Mucosa of stomach (tissue), 1 donor: ENCODE measurements around the gene TRPC1.

Experiments
- H3K27me3 ChIP-seq: one replicate; pipeline ENCODE4 v1.7.0; 2013; ENCODE audit warnings: mild to moderate bottlenecking, low read length; ENCODE audit not compliant: control insufficient read depth, insufficient read depth
- H3K36me3 ChIP-seq: one replicate; pipeline ENCODE4 v1.7.0; 2013; ENCODE audit warnings: low read length; ENCODE audit not compliant: control insufficient read depth, insufficient read depth
- H3K4me1 ChIP-seq: one replicate; pipeline ENCODE4 v1.7.0; 2013; ENCODE audit warnings: mild to moderate bottlenecking, low read length; ENCODE audit not compliant: control insufficient read depth, insufficient read depth
- H3K4me3 ChIP-seq: one replicate; pipeline ENCODE4 v1.7.0; 2013; ENCODE audit warnings: low read length
- H3K9ac ChIP-seq: one replicate; pipeline ENCODE4 v1.7.0; 2013; ENCODE audit warnings: mild to moderate bottlenecking, low read length, moderate library complexity
- H3K9me3 ChIP-seq: one replicate; pipeline ENCODE4 v1.7.0; 2013; ENCODE audit warnings: mild to moderate bottlenecking, low read length, moderate library complexity; ENCODE audit not compliant: control insufficient read depth
- donor health status: Pancreatic carcinoma.

The TRPC1 gene

GRCh38 chr3:142809259-142809658 lies 85.4 kb downstream of the TRPC1 start:
- H3K4me1 ChIP-seq: no peaks in the 10 kb centered on the region
- H3K9ac ChIP-seq: no peak overlapping the region
- H3K9me3 ChIP-seq: no peaks in the 10 kb centered on the region
- no peaks in the 10 kb centered on the region for H3K27me3 ChIP-seq
- no peaks in the 10 kb centered on the region for H3K36me3 ChIP-seq
- no peak overlapping the region for H3K4me3 ChIP-seq

DNA sequence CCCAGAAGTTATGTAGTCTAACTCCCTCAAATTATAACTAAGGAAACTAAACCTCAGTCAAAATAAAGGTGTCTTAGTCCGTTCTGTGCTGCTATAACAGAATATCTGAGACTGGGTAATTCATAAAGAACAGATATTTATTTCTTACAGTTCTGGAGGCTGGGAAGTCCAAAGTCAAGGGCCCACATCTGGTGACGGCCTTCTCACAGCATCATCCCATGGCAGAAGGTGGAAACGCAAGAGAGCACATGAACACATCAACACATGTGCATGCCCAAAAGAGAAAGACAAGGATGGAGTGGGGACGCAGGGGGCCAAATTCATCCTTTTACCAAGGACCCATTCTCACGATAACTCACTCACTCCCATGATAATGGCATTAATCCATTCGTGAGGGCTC lies 92.0 kb downstream of the TRPC1 start:
- H3K36me3 ChIP-seq: no peaks in the 10 kb centered on the region
- no peak overlapping the region for H3K4me3 ChIP-seq
- no peaks in the 10 kb centered on the region for H3K4me1 ChIP-seq
- H3K27me3 ChIP-seq: no peaks in the 10 kb centered on the region
- H3K9me3 ChIP-seq: no peaks in the 10 kb centered on the region
- no peak overlapping the region for H3K9ac ChIP-seq

DNA sequence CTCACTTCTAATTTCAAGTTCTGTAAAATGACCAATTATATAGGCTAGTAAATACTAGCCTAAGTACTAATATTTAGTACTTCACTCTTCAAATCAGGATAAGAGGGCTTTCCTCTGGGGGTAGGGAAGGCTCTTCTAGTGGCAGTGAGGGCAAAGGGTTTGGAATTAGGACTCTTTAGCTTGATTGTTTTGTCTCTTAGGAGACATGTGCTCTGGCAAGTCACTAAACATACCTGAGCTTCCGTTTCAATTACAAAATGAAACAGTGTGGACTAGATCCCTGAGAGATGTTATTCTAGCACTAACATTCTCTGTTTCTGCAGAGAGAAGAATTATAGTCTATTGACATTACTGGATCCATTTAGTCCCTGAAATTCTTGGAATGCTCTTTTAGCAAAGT lies 93.5 kb downstream of the TRPC1 start:
- no peaks in the 10 kb centered on the region for H3K9me3 ChIP-seq
- H3K4me3 ChIP-seq: no peak overlapping the region
- no peak overlapping the region for H3K9ac ChIP-seq
- H3K27me3 ChIP-seq: no peaks in the 10 kb centered on the region
- no peaks in the 10 kb centered on the region for H3K36me3 ChIP-seq
- no peaks in the 10 kb centered on the region for H3K4me1 ChIP-seq

GRCh38 chr3:142817897-142818296 lies 94.1 kb downstream of the TRPC1 start:
- Histone ChIP-seq H3K4me3 (no peak overlapping the region), H3K9me3 (no peaks in the 10 kb centered on the region), H3K4me1 (no peaks in the 10 kb centered on the region), H3K27me3 (no peaks in the 10 kb centered on the region), H3K36me3 (no peaks in the 10 kb centered on the region), H3K9ac (no peak overlapping the region)

DNA sequence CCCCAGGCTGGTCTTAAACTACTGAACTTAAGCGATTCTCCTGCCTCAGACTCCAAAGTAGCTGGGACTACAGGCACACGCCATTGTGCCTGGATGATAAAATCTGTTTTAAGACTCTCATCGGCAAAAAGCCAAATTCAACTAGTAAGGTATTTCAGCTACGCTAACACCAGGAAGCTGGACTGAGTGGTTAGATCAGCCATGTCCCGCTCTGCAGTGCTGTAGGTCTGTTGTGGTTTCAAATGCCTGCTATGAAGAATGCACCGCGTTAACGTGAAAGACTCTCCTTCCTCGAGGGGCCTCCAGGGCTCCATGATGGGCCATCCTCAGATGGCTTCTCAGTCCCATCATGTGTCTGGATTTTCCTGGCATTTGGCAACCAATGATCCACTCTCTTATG lies 94.8 kb downstream of the TRPC1 start:
- no peaks in the 10 kb centered on the region for H3K36me3 ChIP-seq
- H3K9me3 ChIP-seq: no peaks in the 10 kb centered on the region
- H3K9ac ChIP-seq: no peak overlapping the region
- H3K4me3 ChIP-seq: no peak overlapping the region
- H3K4me1 ChIP-seq: no peaks in the 10 kb centered on the region
- H3K27me3 ChIP-seq: peaks cover 3% of the 10 kb centered on the region

GRCh38 chr3:142819179-142819578 lies 95.3 kb downstream of the TRPC1 start:
- H3K36me3 ChIP-seq: no peaks in the 10 kb centered on the region
- no peaks in the 10 kb centered on the region for H3K4me1 ChIP-seq
- no peak overlapping the region for H3K4me3 ChIP-seq
- H3K9ac ChIP-seq: no peak overlapping the region
- H3K9me3 ChIP-seq: no peaks in the 10 kb centered on the region
- peaks cover 3% of the 10 kb centered on the region for H3K27me3 ChIP-seq

DNA sequence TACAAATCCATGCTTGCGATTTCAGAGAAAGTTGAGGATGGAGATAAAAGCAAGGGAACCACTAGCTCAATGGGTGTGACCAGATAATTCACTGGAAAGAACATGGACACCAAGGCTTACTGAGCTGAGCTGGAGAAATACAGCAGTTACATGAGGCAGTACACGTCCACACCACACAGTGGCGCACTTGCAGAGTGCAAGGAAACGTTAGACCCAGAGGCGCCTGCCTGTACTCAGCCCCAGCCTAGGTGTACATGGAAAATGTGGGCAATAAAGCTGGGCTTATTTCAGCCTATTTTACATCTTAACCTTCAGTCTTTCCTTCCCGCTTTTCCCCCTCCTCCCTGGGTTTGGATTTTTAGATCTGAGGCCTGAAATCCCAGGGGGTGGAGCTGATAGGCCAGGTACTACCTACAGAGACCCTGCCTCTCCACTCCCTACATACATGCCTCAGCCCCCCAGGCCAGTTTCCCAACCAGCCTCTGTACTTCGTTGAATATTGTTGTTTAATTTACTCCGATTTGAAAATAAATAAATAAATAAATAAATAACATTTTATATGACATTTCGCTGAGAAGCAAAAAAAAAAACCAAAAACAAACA lies 105.0 kb downstream of the TRPC1 start:
- Histone ChIP-seq H3K4me1 (no peaks in the 10 kb centered on the region), H3K4me3 (no peak overlapping the region), H3K27me3 (no peaks in the 10 kb centered on the region), H3K9ac (no peak overlapping the region), H3K36me3 (no peaks in the 10 kb centered on the region), H3K9me3 (no peaks in the 10 kb centered on the region)

- Histone ChIP-seq H3K9ac (no peak overlapping the region), H3K36me3 (no peaks in the 10 kb centered on the region), H3K27me3 (peaks cover 3% of the 10 kb centered on the region), H3K9me3 (no peaks in the 10 kb centered on the region), H3K4me3 (no peak overlapping the region), H3K4me1 (no peaks in the 10 kb centered on the region)
Observed at GRCh38 chr3:142837526-142837925, 113.7 kb downstream of the TRPC1 start.

- H3K4me1 ChIP-seq: no peaks in the 10 kb centered on the region
- H3K9me3 ChIP-seq: no peaks in the 10 kb centered on the region
Observed at GRCh38 chr3:142839831-142840230, 116.0 kb downstream of the TRPC1 start.

GRCh38 chr3:142844339-142844977 lies 120.6 kb downstream of the TRPC1 start:
- Histone ChIP-seq H3K27me3 (no peaks in the 10 kb centered on the region), H3K9me3 (no peaks in the 10 kb centered on the region), H3K4me3 (no peak overlapping the region), H3K36me3 (no peaks in the 10 kb centered on the region), H3K9ac (no peak overlapping the region), H3K4me1 (no peaks in the 10 kb centered on the region)

More at GRCh38 chr3:142839831-142840230, 116.0 kb downstream of the TRPC1 start:
- Histone ChIP-seq H3K4me3 (no peak overlapping the region), H3K9ac (no peak overlapping the region), H3K27me3 (peaks cover 3% of the 10 kb centered on the region), H3K36me3 (no peaks in the 10 kb centered on the region)

- H3K9me3 ChIP-seq: no peaks in the 10 kb centered on the region
- no peak overlapping the region for H3K4me3 ChIP-seq
- no peaks in the 10 kb centered on the region for H3K36me3 ChIP-seq
- no peaks in the 10 kb centered on the region for H3K27me3 ChIP-seq
- no peak overlapping the region for H3K9ac ChIP-seq
- H3K4me1 ChIP-seq: peaks cover 12% of the 10 kb centered on the region
Observed at GRCh38 chr3:142846779-142847577, 123.1 kb downstream of the TRPC1 start.

- H3K9me3 ChIP-seq: no peaks in the 10 kb centered on the region
- no peaks in the 10 kb centered on the region for H3K36me3 ChIP-seq
- H3K27me3 ChIP-seq: no peaks in the 10 kb centered on the region
- no peak overlapping the region for H3K9ac ChIP-seq
- peaks cover 24% of the 10 kb centered on the region for H3K4me1 ChIP-seq
- H3K4me3 ChIP-seq: no peak overlapping the region
Observed at GRCh38 chr3:142849148-142849547, 125.3 kb downstream of the TRPC1 start.
